Gastroesophageal sphincter (tissue), 3 donors: ENCODE results near the gene NPHP1.

Experiments used
- POLR2A ChIP-seq, 2 donors: fragments of 450-650 bp; IDR thresholded peaks; one replicate each; pipeline ENCODE4 v1.6.1; 2017; ENCODE audit warnings: antibody characterized with exemption in 2 of 2, mild to moderate bottlenecking in 2 of 2, moderate library complexity in 1 of 2
- POLR2AphosphoS5 ChIP-seq: sonication (generic); formaldehyde crosslinking; IDR thresholded peaks from one replicate; pipeline ENCODE4 v1.6.1; 2017; ENCODE audit warnings: antibody characterized with exemption
- TF ChIP-seq, protein P1 (sequence below), 4 experiments: fragments of 200-600 bp in 2 of 4; fragments of 450-650 bp in 2 of 4; sonication (generic) in 1 of 4; IDR thresholded peaks; one replicate each; pipeline ENCODE4 v1.5.1; 2017 to 2019; ENCODE audit warnings: antibody characterized with exemption in 4 of 4, mild to moderate bottlenecking in 2 of 4, moderate library complexity in 2 of 4

DNA sequence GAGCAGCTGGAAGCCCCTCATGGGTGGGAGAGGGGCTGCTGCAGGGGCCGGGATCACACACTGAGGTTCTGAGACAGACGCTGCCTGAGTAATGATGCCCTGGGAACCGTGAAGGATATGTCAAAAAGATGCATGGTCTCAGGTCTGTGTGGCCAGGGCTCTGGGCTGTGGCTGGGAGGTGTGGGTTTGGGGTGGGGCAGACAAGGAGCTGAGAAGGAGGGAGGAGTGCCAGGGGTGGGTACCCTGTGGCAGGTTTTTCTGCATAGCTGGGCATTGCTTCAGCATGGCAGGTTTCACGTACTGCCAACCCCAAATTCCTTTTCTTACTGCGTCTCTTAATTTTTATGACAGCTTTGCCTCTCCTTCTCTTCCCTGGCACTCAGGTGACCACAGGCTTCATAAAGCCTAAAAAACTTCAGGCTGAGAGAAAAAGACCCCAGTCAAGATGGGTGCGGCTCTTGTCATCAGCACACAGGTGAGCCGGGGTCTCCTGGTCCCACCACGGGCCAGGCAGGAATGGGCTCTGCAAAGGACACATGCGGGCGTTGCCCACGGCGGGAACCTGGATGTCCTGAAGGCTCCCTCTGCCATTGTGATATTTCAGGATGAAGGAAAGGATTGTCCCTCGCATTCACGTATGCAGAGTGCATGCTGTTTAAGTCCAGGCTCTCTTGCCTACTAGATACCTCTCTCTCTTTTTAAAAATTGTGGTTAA is 107.2 kb downstream of the NPHP1 start:
- TF ChIP-seq POLR2A (IDR thresholded peaks at IDR 0.05): no peak
- TF ChIP-seq, protein P1, sequence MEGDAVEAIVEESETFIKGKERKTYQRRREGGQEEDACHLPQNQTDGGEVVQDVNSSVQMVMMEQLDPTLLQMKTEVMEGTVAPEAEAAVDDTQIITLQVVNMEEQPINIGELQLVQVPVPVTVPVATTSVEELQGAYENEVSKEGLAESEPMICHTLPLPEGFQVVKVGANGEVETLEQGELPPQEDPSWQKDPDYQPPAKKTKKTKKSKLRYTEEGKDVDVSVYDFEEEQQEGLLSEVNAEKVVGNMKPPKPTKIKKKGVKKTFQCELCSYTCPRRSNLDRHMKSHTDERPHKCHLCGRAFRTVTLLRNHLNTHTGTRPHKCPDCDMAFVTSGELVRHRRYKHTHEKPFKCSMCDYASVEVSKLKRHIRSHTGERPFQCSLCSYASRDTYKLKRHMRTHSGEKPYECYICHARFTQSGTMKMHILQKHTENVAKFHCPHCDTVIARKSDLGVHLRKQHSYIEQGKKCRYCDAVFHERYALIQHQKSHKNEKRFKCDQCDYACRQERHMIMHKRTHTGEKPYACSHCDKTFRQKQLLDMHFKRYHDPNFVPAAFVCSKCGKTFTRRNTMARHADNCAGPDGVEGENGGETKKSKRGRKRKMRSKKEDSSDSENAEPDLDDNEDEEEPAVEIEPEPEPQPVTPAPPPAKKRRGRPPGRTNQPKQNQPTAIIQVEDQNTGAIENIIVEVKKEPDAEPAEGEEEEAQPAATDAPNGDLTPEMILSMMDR (IDR thresholded peaks at IDR 0.05): no peak
- TF ChIP-seq POLR2AphosphoS5: no peak
